Measurements from ENCODE around the gene ADAMTS8. TPM values are rescaled to one million over a fixed set of nuclear protein-coding genes. Genes with fewer than 3 reads are reported as not detected.

The ADAMTS8 gene
- total and polyA plus RNA-seq, 10 of the 15 experiments (the other 5 are each of a cell fraction or from before 2014, with no cell fraction given), result not detected

GRCh38 chr11:130452940-130453339, 24.5 kb upstream of the ADAMTS8 start (continued):
- TF ChIP-seq CTCF (IDR thresholded peaks at IDR 0.05 in 2 of 3, conservative IDR thresholded peaks at IDR 0.05 in 1 of 3; ENCODE audit: control insufficient read depth in 2 of 3, extremely low read depth in 1 of 3, insufficient read depth in 1 of 3, low read depth in 3 of 3, low read length in 3 of 3), result no peak
- TF ChIP-seq NRF1 (conservative IDR thresholded peaks at IDR 0.05; ENCODE audit: low read depth, low read length), result no peak
- no peak for TF ChIP-seq RUNX3 (IDR thresholded peaks at IDR 0.05; ENCODE audit: low read length)
- TF ChIP-seq, protein P1, sequence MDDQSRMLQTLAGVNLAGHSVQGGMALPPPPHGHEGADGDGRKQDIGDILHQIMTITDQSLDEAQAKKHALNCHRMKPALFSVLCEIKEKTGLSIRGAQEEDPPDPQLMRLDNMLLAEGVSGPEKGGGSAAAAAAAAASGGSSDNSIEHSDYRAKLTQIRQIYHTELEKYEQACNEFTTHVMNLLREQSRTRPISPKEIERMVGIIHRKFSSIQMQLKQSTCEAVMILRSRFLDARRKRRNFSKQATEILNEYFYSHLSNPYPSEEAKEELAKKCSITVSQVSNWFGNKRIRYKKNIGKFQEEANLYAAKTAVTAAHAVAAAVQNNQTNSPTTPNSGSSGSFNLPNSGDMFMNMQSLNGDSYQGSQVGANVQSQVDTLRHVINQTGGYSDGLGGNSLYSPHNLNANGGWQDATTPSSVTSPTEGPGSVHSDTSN (IDR thresholded peaks at IDR 0.05; ENCODE audit: insufficient replicate concordance, low read depth, low read length), result no peak
- TF ChIP-seq NFIC (IDR thresholded peaks at IDR 0.05; ENCODE audit: low read depth, low read length), result no peak
- no peak for TF ChIP-seq ZNF274 (IDR thresholded peaks at IDR 0.05; ENCODE audit: insufficient read depth, insufficient read length)
- TF ChIP-seq PAX8 (IDR thresholded peaks at IDR 0.05), result no peak
- no peak for TF ChIP-seq STAT1 (conservative IDR thresholded peaks at IDR 0.05)

DNA sequence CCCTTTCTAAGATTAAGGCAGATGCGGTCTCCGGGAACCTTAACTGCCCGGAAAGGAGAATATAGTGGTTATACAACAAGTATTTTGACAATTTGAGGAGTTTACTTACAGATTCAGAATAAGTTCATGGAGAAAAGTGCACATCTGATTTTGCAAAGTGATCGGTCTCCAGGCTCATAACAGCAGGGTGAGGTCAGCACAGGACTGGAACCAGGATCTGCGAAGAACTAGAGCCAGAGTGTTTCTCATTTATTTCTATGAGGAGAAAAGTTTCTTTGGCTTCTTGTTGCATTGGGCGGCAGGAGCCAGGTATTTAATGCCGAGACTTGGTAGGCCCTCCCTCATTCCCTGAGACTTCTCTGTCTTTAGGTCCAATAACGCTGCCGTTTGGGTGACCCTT, 23.8 kb upstream of the ADAMTS8 start:
- in situ Hi-C loops (cut with MboI), result no loop called here
- DNase-seq (ENCODE audit: low read depth, low spot score) (no peak), FAIRE-seq (no peak), ATAC-seq (no peak)
- H3K4me3 ChIP-seq, result no peak overlapping the region
- H3K27ac ChIP-seq (ENCODE audit: control insufficient read depth, insufficient read depth), result no peak overlapping the region
- intact Hi-C loops (cut with micrococcal nuclease; ENCODE audit: unreplicated experiment), result no loop called here
- TF ChIP-seq ASH2L (IDR thresholded peaks at IDR 0.05; ENCODE audit: borderline replicate concordance, low read depth) (no peak), REST (IDR thresholded peaks at IDR 0.05; ENCODE audit: low read depth, low read length) (no peak), SRF (IDR thresholded peaks at IDR 0.05; ENCODE audit: low read depth in 2 of 2, low read length in 2 of 2) (no peak), IRF4 (IDR thresholded peaks at IDR 0.05; ENCODE audit: low read depth, low read length) (no peak), JUNB (IDR thresholded peaks at IDR 0.05) (no peak), BCL11A (IDR thresholded peaks at IDR 0.05; ENCODE audit: low read depth, low read length) (no peak)
- CTCF ChIA-PET, result interaction anchor here (0.6 to 1.3 kb wide), 5 partner anchors 10 to 409 kb away, joined by 3 to 5 read pairs (median 3); no protein-coding TSS in a partner anchor
- RAD21 ChIA-PET (ENCODE audit: unreplicated experiment), result interaction anchor here (1.3 kb wide), 1 partner anchor 10 kb away, joined by 3 read pairs; no protein-coding TSS in a partner anchor
- no peaks in the 10 kb centered on the region for H3K79me2 ChIP-seq (ENCODE audit: control insufficient read depth, insufficient read depth, low read length)
- no peak overlapping the region for H2AFZ ChIP-seq (ENCODE audit: control insufficient read depth, low read depth, low read length)
- 53% methylated on average over 9 of the region's 9 CpGs for WGBS (ENCODE audit: insufficient coverage, insufficient replicate concordance, low lambda C conversion rate, missing lambda C conversion rate)
- no peaks in the 10 kb centered on the region for H3K4me1 ChIP-seq (ENCODE audit: control insufficient read depth, insufficient read depth, low read length)
- BruUV-seq (replicated peaks), result no TSS peak
- SMC1A ChIA-PET (ENCODE audit: uncharacterized antibody, unreplicated experiment), result interaction anchor here (0.6 kb wide), 1 partner anchor 183 kb away, joined by 3 read pairs; no protein-coding TSS in a partner anchor
- H3K36me3 ChIP-seq (ENCODE audit: control insufficient read depth in 2 of 2, insufficient read depth in 2 of 2, low read length in 1 of 2), result no peaks in the 10 kb centered on the region
- H3K4me2 ChIP-seq (ENCODE audit: control insufficient read depth, insufficient read depth), result no peak overlapping the region
- H4K20me1 ChIP-seq (ENCODE audit: control insufficient read depth, insufficient read depth), result no peaks in the 10 kb centered on the region; the same call in 1 of the 2 replicates
- H3K27me3 ChIP-seq (replicated peaks in 1 of 2; ENCODE audit: control insufficient read depth in 2 of 2, insufficient read depth in 2 of 2, low read length in 1 of 2), result peaks cover 8 to 16% of the 10 kb centered on the region in 2 experiments
- H3K9ac ChIP-seq (ENCODE audit: control insufficient read depth, insufficient read depth, low read length), result no peak overlapping the region
- POLR2A ChIA-PET, result no interaction called here
- no peaks in the 10 kb centered on the region; the same call in 2 of the 3 replicates for H3K9me3 ChIP-seq (replicated peaks; ENCODE audit: control insufficient read depth, insufficient read depth, low read length)
